Esophagus muscularis mucosa (tissue), 4 donors: ENCODE data around the gene CROCC.
"Not testable (repeated sequence)": the region's sequence is repeated elsewhere in the genome, so short reads cannot be mapped to it uniquely, and the experiment has no call there.

ENCODE experiments used
- EP300 ChIP-seq: sonication (generic); formaldehyde crosslinking; IDR thresholded peaks from one replicate; pipeline ENCODE4 v1.6.1; 2017; ENCODE audit warnings: antibody characterized with exemption
- POLR2A ChIP-seq: fragments of 450-650 bp; IDR thresholded peaks from one replicate; pipeline ENCODE4 v1.6.1; 2017; ENCODE audit warnings: antibody characterized with exemption, moderate library complexity, mild to moderate bottlenecking, low read depth
- POLR2AphosphoS5 ChIP-seq, 2 donors: sonication (generic); formaldehyde crosslinking; IDR thresholded peaks; one replicate each; pipeline ENCODE4 v1.6.1; 2017; ENCODE audit warnings: antibody characterized with exemption in 2 of 2
- TF ChIP-seq, protein P1 (sequence below), 3 experiments: fragments of 200-600 bp in 2 of 3; fragments of 450-650 bp in 1 of 3; sonication (generic) in 2 of 3; IDR thresholded peaks; one replicate each; pipeline ENCODE4 v1.5.1; 2017 to 2019; ENCODE audit warnings: antibody characterized with exemption in 3 of 3, mild to moderate bottlenecking in 2 of 3, moderate library complexity in 1 of 3

- TF ChIP-seq POLR2A; POLR2AphosphoS5 (IDR thresholded peaks at IDR 0.05); EP300: not testable (repeated sequence)
- TF ChIP-seq, protein P1, sequence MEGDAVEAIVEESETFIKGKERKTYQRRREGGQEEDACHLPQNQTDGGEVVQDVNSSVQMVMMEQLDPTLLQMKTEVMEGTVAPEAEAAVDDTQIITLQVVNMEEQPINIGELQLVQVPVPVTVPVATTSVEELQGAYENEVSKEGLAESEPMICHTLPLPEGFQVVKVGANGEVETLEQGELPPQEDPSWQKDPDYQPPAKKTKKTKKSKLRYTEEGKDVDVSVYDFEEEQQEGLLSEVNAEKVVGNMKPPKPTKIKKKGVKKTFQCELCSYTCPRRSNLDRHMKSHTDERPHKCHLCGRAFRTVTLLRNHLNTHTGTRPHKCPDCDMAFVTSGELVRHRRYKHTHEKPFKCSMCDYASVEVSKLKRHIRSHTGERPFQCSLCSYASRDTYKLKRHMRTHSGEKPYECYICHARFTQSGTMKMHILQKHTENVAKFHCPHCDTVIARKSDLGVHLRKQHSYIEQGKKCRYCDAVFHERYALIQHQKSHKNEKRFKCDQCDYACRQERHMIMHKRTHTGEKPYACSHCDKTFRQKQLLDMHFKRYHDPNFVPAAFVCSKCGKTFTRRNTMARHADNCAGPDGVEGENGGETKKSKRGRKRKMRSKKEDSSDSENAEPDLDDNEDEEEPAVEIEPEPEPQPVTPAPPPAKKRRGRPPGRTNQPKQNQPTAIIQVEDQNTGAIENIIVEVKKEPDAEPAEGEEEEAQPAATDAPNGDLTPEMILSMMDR (IDR thresholded peaks at IDR 0.05): not testable (repeated sequence)
These were observed 9.6 kb downstream of the CROCC start for GRCh38 chr1:16931206-16931934.
